CD4-positive, alpha-beta memory T cell (primary cell): ENCODE data around the gene SIGLEC14. TPM values are rescaled to one million over a fixed set of nuclear protein-coding genes. Genes with fewer than 3 reads are reported as not detected.
"Not testable (repeated sequence)": the region's sequence is repeated elsewhere in the genome, so short reads cannot be mapped to it uniquely, and the experiment has no call there.

ENCODE experiments used
- CTCF ChIA-PET: fragments of 350-600 bp; sonication (Branson Sonifier 250); formaldehyde crosslinking; loops from one replicate; lab custom pipeline; 2021; ENCODE audit warnings: inconsistent platforms; ENCODE audit not compliant: partially characterized antibody; lab: Charles Lee
- POLR2A ChIA-PET: fragments of 350-600 bp; sonication (Branson Sonifier 250); formaldehyde crosslinking; loops from one replicate; lab custom pipeline; 2021; ENCODE audit not compliant: partially characterized antibody; lab: Charles Lee
- DNase-seq, 5 donors: peaks; one replicate each; pipeline versions ENCODE4 v3.0.0 to v3.0.0-alpha.2; 2020 to 2022; ENCODE audit warnings: mixed read lengths in 1 of 5
- H3K27ac ChIP-seq: one replicate; pipeline ENCODE4 v1.7.0; 2013; ENCODE audit warnings: low read depth, low read length
- H3K27me3 ChIP-seq: 2 replicates; pipeline ENCODE4 v1.7.0; 2013; ENCODE audit warnings: mild to moderate bottlenecking, low read length, moderate library complexity; ENCODE audit not compliant: insufficient read depth
- H3K36me3 ChIP-seq: 2 replicates; pipeline ENCODE4 v1.7.0; 2013; ENCODE audit warnings: mild to moderate bottlenecking, low read length, moderate library complexity; ENCODE audit not compliant: insufficient read depth
- H3K4me1 ChIP-seq: 2 replicates; pipeline ENCODE4 v1.7.0; 2013; ENCODE audit warnings: mild to moderate bottlenecking, low read length, moderate library complexity; ENCODE audit not compliant: insufficient read depth
- H3K4me3 ChIP-seq, 2 donors: one replicate each; pipeline ENCODE4 v1.7.0; 2013; ENCODE audit warnings: low read length in 2 of 2, mild to moderate bottlenecking in 1 of 2
- H3K9me3 ChIP-seq, 2 donors: one replicate each; pipeline ENCODE4 v1.7.0; 2013; ENCODE audit warnings: low read length in 2 of 2, control low read depth in 1 of 2; ENCODE audit not compliant: control insufficient read depth in 1 of 2
- H3K27ac Mint-ChIP-seq, 7 donors: one replicate each; pipeline ENCODE4 v1.8.0; 2020 to 2021; ENCODE audit warnings: mixed read lengths in 7 of 7, mild to moderate bottlenecking in 6 of 7, inconsistent platforms in 3 of 7, moderate library complexity in 3 of 7
- H3K27me3 Mint-ChIP-seq, 2 donors: one replicate each; pipeline ENCODE4 v1.8.0; 2020 to 2021; ENCODE audit warnings: mixed read lengths in 2 of 2
- H3K36me3 Mint-ChIP-seq, 2 donors: one replicate each; pipeline ENCODE4 v1.8.0; 2020 to 2021; ENCODE audit warnings: mixed read lengths in 2 of 2, inconsistent platforms in 1 of 2, mild to moderate bottlenecking in 1 of 2
- H3K4me1 Mint-ChIP-seq, 4 donors: one replicate each; pipeline ENCODE4 v1.8.0; 2020 to 2021; ENCODE audit warnings: mixed read lengths in 4 of 4, mild to moderate bottlenecking in 1 of 4
- H3K4me3 Mint-ChIP-seq, 8 donors: one replicate each; pipeline ENCODE4 v1.8.0; 2020 to 2021; ENCODE audit warnings: mixed read lengths in 8 of 8, mild to moderate bottlenecking in 7 of 8, moderate library complexity in 6 of 8, inconsistent platforms in 3 of 8
- H3K9me3 Mint-ChIP-seq, 8 donors: one replicate each; pipeline ENCODE4 v1.8.0; 2020 to 2021; ENCODE audit warnings: mixed read lengths in 8 of 8, mild to moderate bottlenecking in 5 of 8, inconsistent platforms in 3 of 8, moderate library complexity in 1 of 8
- intact Hi-C: fragments of 100-400 bp; cut with micrococcal nuclease; formaldehyde crosslinking; loops from one replicate; pipeline ENCODE4 v1.15.1; 2023
- polyA plus RNA-seq, 2 donors: library from polyadenylated mRNA; unstranded; fragments of 300-500 nt; fragmentation: Illumina TruSeq; gene quantifications; one replicate each; pipeline ENCODE4 v1.2.3, GENCODE V29; 2021
- total RNA-seq, 2 experiments: library from RNA; stranded (reverse); gene quantifications; one replicate each; pipeline ENCODE4 v1.2.3, GENCODE V29; 2021

The SIGLEC14 gene
- total and polyA plus RNA-seq, 4 experiments from 2014 or later, result 0.11 to 1.4 (median 0.69) TPM; not detected in 1

DNA sequence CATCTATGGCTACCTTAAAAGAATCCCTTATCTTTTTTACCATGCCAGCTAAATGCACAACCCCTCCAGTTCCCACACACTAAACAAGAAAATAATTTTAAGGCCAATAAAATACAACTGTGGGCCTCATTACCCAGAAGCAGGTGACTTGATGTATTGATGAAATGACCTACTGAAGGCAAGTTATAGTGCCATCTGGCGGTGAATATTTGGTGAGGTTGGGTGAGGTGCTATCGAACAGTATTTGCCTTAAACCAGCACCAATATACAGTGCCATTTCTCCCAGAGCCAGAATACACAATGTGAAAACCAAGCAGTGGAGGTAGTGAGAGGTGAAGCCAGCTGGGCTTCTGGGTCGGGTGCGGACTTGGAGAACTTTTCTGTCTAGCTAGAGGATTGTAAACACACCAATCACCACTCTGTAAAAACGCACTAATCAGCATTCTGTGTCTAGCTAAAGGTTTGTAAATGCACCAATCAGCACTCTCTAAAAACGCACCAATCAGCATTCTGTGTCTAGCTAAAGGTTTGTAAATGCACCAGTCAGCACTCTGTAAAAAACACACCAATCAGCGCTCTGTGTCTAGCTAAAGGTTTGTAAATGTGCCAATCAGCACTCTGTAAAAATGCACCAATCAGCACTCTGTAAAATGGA is 29.4 kb upstream of the SIGLEC14 start:
- H3K27me3 Mint-ChIP-seq, intact Hi-C loops: not testable (repeated sequence)

DNA sequence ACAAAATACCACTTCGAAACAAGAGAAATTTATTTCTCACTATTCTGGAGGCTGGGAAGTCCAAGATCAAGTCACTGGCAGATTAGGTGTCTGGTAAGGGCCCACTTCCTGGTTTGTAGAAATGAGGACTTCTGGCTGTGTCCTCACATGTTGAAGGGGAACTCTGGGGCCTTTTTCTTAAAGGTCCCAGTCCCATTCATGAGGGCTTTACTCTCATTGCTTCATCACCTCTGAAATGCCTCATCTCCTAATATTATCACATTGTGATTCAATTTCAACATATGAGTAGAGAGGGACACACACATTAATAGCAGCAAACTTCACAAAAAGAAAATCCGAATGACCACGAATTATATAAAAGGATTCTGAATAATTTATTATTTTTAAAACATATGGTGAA is 21.6 kb upstream of the SIGLEC14 start:
- POLR2A ChIA-PET, result no interaction called here
- H3K4me3 Mint-ChIP-seq, result no peak overlapping the region
- Histone ChIP-seq H3K4me3 (no peak overlapping the region), H3K9me3 (no peaks in the 10 kb centered on the region), H3K27ac (no peak overlapping the region), H3K27me3 (no peaks in the 10 kb centered on the region), H3K4me1 (no peaks in the 10 kb centered on the region), H3K36me3 (no peaks in the 10 kb centered on the region)
- DNase-seq, result no peak
- peaks cover 0 to 2% (median 0%) of the 10 kb centered on the region in 4 donors for H3K4me1 Mint-ChIP-seq
- CTCF ChIA-PET, result interaction anchor here (1.2 kb wide), 1 partner anchor 8 kb away, joined by 5 read pairs; no protein-coding TSS in a partner anchor
- H3K27ac Mint-ChIP-seq, result no peak overlapping the region
- H3K27me3 Mint-ChIP-seq, result peaks cover 19 to 26% of the 10 kb centered on the region in 2 donors
- no peaks in the 10 kb centered on the region for H3K36me3 Mint-ChIP-seq
- H3K9me3 Mint-ChIP-seq, result peaks cover 0 to 9% (median 4%) of the 10 kb centered on the region in 8 donors
- intact Hi-C loops, result no loop called here

More for the DNA sequence above, 29.4 kb upstream of the SIGLEC14 start:
- not testable (repeated sequence) for H3K9me3 ChIP-seq, H3K27me3 ChIP-seq, H3K4me3 ChIP-seq, H3K27ac Mint-ChIP-seq, H3K4me1 ChIP-seq, H3K27ac ChIP-seq, H3K36me3 ChIP-seq, H3K9me3 Mint-ChIP-seq, H3K36me3 Mint-ChIP-seq
- Mint-ChIP-seq H3K4me1 (peaks cover 4 to 15% (median 8%) of the 10 kb centered on the region in 4 donors), H3K4me3 (peak overlapping the region in 4 of 8 donors; percentile 68 to 82 (median 72))
- CTCF ChIA-PET, result interaction anchor here (0.7 to 3.9 kb wide), 5 partner anchors 9 to 203 kb away, joined by 3 to 29 read pairs (median 5); no protein-coding TSS in a partner anchor
- POLR2A ChIA-PET, result interaction anchor here (1.4 kb wide), 1 partner anchor 28 kb away, joined by 4 read pairs; no protein-coding TSS in a partner anchor
- DNase-seq, result peak in 2 of 5 donors; percentile 20 to 27

GRCh38 chr19:51664997-51665396 is 18.4 kb upstream of the SIGLEC14 start:
- H3K27me3 Mint-ChIP-seq, result peaks cover 23 to 35% of the 10 kb centered on the region in 2 donors
- POLR2A ChIA-PET, result no interaction called here
- H3K9me3 ChIP-seq, result no peaks in the 10 kb centered on the region
- H3K36me3 ChIP-seq, result no peaks in the 10 kb centered on the region
- no peak overlapping the region for H3K4me3 ChIP-seq
- CTCF ChIA-PET, result no interaction called here
- no peak overlapping the region for H3K4me3 Mint-ChIP-seq
- no peaks in the 10 kb centered on the region for H3K27me3 ChIP-seq
- H3K27ac Mint-ChIP-seq, result no peak overlapping the region
- DNase-seq, result no peak
- H3K36me3 Mint-ChIP-seq, result no peaks in the 10 kb centered on the region
- no peaks in the 10 kb centered on the region for H3K4me1 ChIP-seq
- intact Hi-C loops, result no loop called here
- H3K4me1 Mint-ChIP-seq, result peaks cover 0 to 2% (median 0%) of the 10 kb centered on the region in 4 donors
- peaks cover 0 to 6% (median 3%) of the 10 kb centered on the region in 8 donors for H3K9me3 Mint-ChIP-seq
- no peak overlapping the region for H3K27ac ChIP-seq

GRCh38 chr19:51664131-51664530 is 17.5 kb upstream of the SIGLEC14 start:
- DNase-seq, result no peak
- POLR2A ChIA-PET, result no interaction called here
- intact Hi-C loops, result no loop called here

DNA sequence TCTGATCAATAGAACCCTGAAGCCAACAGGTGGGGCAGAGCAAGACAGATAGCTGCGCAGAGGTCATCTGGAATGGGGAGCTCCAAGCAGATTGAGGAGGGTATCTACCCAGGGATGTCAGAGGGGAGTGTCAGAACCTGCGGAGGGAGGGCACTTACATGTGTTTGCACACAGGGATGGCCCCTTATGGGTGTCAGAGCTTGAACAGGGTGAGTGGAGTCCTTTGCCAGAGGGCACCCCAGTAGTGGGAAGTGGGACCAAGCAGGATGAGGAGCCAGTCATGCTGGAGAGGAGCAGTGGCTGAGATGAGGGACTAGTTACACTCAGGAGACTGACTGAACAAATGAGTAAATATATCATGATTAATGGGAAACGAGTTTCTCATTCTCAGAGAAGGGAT is 17.0 kb upstream of the SIGLEC14 start:
- DNase-seq, result no peak
- no peak overlapping the region for H3K4me3 Mint-ChIP-seq
- H3K9me3 Mint-ChIP-seq, result peaks cover 0 to 5% (median 3%) of the 10 kb centered on the region in 8 donors
- Histone ChIP-seq H3K36me3 (no peaks in the 10 kb centered on the region), H3K27me3 (no peaks in the 10 kb centered on the region), H3K4me1 (no peaks in the 10 kb centered on the region), H3K9me3 (no peaks in the 10 kb centered on the region), H3K4me3 (no peak overlapping the region), H3K27ac (no peak overlapping the region)
- CTCF ChIA-PET, result interaction anchor here (0.5 to 1.5 kb wide), 2 partner anchors 13 to 40 kb away, joined by 3 to 5 read pairs; no protein-coding TSS in a partner anchor
- no peaks in the 10 kb centered on the region for H3K36me3 Mint-ChIP-seq
- no peak overlapping the region for H3K27ac Mint-ChIP-seq
- H3K4me1 Mint-ChIP-seq, result no peaks in the 10 kb centered on the region
- POLR2A ChIA-PET, result no interaction called here
- intact Hi-C loops, result no loop called here
- peaks cover 23 to 31% of the 10 kb centered on the region in 2 donors for H3K27me3 Mint-ChIP-seq

More at GRCh38 chr19:51664131-51664530, 17.5 kb upstream of the SIGLEC14 start:
- CTCF ChIA-PET, result interaction anchor here (0.5 to 1.5 kb wide), 2 partner anchors 12 to 39 kb away, joined by 3 to 5 read pairs; no protein-coding TSS in a partner anchor
- H3K27me3 Mint-ChIP-seq, result peaks cover 23 to 31% of the 10 kb centered on the region in 2 donors
- Histone ChIP-seq H3K27me3 (no peaks in the 10 kb centered on the region), H3K4me3 (no peak overlapping the region), H3K9me3 (no peaks in the 10 kb centered on the region), H3K4me1 (no peaks in the 10 kb centered on the region), H3K27ac (no peak overlapping the region), H3K36me3 (no peaks in the 10 kb centered on the region)
- no peaks in the 10 kb centered on the region for H3K36me3 Mint-ChIP-seq
- H3K27ac Mint-ChIP-seq, result no peak overlapping the region
- peaks cover 0 to 5% (median 3%) of the 10 kb centered on the region in 8 donors for H3K9me3 Mint-ChIP-seq
- H3K4me1 Mint-ChIP-seq, result no peaks in the 10 kb centered on the region
- H3K4me3 Mint-ChIP-seq, result no peak overlapping the region

DNA sequence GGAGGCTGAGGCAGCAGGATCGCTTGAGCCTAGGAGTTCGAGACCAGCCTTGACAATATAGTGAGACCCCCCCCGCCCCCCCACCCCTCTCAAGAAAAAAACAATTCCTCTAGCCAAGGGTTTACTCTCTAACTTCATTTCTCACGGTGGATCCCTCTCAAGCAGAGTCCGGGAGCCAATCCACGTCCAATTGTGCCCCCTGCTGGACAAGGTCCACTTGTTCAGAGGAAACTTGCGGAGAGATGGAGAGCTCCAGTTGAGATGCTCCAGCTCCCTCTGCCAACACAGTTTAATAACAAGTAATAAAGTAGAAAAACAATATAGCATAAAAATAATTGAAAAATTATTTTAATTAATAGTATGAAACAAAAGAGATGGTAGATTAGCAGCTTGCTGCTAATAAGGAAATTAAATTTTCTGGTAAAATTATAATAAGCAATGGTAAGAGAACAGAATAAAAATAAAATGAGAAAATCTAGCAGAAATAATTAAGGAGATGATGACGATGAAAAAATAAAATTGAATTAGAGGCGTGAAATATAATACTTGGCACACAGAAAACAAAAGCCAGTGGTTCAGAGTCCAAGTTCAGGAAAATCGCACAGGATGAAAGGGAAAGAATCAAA is 14.5 kb upstream of the SIGLEC14 start:
- Mint-ChIP-seq H3K27me3 (peaks cover 20 to 26% of the 10 kb centered on the region in 2 donors), H3K4me1 (peaks cover 5 to 6% (median 6%) of the 10 kb centered on the region in 4 donors), H3K9me3 (peaks cover 0 to 5% (median under 1%) of the 10 kb centered on the region in 8 donors), H3K36me3 (no peaks in the 10 kb centered on the region), H3K4me3 (no peak overlapping the region), H3K27ac (no peak overlapping the region)
- Histone ChIP-seq H3K4me3 (no peak overlapping the region), H3K36me3 (no peaks in the 10 kb centered on the region), H3K9me3 (no peaks in the 10 kb centered on the region), H3K4me1 (peaks cover 3% of the 10 kb centered on the region), H3K27me3 (no peaks in the 10 kb centered on the region), H3K27ac (no peak overlapping the region)
- ChIA-PET POLR2A (no interaction called here), CTCF (interaction anchor here (0.8 to 4.6 kb wide), 7 partner anchors 9 to 156 kb away, joined by 3 to 29 read pairs (median 3); no protein-coding TSS in a partner anchor)
- peak in 4 of 5 donors; percentile 13 to 56 (median 24) for DNase-seq
- intact Hi-C loops, result no loop called here

DNA sequence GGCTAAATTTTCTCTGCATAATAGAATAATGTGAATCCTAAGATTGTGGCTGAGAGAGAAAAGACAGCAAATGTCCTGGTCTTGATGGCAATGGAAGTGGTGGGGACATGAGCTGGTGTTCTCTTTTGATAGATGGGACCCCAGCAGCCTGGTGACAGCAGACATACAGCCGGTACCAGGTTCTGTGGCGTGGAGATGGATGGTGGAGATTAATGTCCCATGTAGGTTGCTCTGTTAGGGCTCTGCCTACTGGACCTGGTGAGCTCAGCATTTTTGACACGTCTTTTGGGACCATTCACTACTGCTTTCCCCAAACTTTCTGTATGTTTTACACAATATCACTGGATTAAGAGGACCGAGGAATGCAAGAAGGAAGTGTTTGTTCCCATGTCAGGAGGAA is 8.2 kb upstream of the SIGLEC14 start:
- Histone ChIP-seq H3K27me3 (no peaks in the 10 kb centered on the region), H3K4me3 (no peak overlapping the region), H3K27ac (no peak overlapping the region), H3K36me3 (no peaks in the 10 kb centered on the region), H3K9me3 (no peaks in the 10 kb centered on the region), H3K4me1 (peaks cover 3% of the 10 kb centered on the region)
- intact Hi-C loops, result no loop called here
- CTCF ChIA-PET, result interaction anchor here (1.0 to 1.7 kb wide), 5 partner anchors 11 to 314 kb away, joined by 3 to 5 read pairs (median 3); no protein-coding TSS in a partner anchor
- H3K27me3 Mint-ChIP-seq, result peaks cover 13 to 23% of the 10 kb centered on the region in 2 donors
- peaks cover 0 to 3% (median 0%) of the 10 kb centered on the region in 8 donors for H3K9me3 Mint-ChIP-seq
- H3K4me3 Mint-ChIP-seq, result no peak overlapping the region
- no peak overlapping the region for H3K27ac Mint-ChIP-seq
- POLR2A ChIA-PET, result no interaction called here
- peaks cover 5 to 6% (median 6%) of the 10 kb centered on the region in 4 donors for H3K4me1 Mint-ChIP-seq
- DNase-seq, result no peak
- H3K36me3 Mint-ChIP-seq, result no peaks in the 10 kb centered on the region
